Hematopoietic multipotent progenitor cell treated with erythropoietin and hydrocortisone succinate and interleukin-3 and kit ligand, for 15 days (in vitro differentiated cells): ENCODE measurements around the gene NOX3.

Experiments
- DNase-seq: peaks from one replicate; pipeline ENCODE4 v3.0.0-alpha.2; 2015; ENCODE audit warnings: low spot score

Gene NOX3

DNA sequence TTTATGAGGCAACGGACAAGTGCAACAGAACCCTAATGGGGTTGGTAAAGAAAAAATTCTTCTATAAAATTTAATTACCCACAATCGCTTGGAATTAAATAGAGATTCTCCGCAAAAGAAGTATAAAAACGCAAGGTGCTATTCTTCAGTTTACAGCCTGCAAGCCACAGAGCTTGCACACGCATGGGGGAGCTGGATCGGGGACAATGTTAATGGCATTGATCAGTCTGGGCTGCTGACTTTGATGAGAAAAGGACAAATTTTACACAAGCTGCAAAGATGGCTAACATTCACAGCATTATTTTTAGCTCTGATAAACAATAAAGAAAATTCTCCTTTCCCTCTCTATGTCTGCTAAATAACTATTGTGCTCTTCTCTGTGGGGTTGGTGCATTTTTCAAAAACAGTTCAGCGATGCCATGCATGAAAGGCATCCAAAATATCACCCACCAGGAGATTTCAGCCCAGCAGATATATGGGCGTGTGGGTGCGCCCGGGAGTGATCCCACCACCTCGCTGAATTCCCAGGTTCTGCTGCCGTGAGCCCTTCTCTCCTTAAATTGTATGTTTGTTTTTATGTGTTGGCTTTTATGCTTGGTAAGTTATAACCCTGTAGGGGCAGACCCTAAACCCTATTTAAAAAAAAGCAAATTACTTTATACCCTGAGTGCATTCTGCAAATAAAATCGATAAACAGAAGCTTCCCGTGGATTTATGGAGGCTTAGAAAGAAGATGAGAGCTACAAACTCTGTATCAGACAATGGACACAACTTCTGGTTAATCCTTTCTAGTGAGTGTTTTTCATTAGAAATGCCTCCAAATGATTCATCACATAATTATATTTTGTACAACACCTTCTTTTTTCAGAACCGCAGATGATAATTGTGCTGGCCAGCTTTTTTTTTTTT, 55.6 kb downstream of the NOX3 start:
- no peak for DNase-seq

DNA sequence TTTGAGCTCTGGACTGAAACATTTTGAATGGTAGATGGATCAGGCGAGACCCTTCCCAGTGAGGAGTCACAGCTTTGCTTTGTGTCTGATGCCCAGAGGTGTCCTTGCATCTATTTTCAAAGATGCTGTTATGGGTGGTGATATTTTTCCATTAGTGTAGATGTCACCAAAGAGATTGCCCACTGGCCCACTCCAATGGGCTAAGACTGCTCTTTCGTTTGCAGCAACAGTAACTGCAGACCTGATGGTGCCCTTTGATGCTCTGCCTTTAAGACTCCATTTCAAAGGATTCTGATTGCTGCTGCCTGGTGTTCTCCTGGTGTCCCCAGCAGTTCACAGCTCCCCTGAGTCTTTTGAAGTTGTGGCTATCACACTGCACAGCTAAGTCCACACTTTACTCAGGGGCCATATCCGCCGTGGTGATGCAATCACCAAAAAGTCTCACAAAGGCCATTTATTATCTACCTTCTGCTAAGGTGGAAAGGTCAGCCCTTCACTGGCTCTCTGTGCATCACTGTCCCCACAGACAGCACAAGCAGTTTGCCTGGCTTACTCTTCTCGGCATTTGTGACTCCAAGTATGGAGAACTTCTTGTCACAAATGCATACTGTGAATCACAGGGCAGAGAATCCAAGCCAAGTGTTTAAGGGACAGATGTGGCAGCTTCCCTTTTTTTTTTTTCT, 56.4 kb downstream of the NOX3 start:
- DNase-seq: no peak

DNA sequence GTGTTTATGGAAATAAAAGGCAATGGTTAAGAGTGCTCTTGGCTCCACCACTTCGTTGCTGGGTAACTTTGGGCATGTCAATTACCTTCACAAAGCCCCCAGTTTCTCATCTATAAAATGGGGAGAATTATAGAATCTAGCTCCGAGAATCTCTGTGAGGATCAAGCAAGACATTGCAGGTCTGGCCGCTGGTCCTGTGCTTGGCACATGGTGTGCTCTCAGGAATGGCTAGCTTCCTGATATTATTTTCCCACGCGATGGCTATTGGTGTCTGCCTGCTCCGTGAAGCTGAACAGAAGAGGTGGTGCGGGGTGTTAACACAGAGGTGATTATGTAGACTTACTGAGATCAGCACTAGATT, 57.0 kb downstream of the NOX3 start:
- no peak for DNase-seq

DNA sequence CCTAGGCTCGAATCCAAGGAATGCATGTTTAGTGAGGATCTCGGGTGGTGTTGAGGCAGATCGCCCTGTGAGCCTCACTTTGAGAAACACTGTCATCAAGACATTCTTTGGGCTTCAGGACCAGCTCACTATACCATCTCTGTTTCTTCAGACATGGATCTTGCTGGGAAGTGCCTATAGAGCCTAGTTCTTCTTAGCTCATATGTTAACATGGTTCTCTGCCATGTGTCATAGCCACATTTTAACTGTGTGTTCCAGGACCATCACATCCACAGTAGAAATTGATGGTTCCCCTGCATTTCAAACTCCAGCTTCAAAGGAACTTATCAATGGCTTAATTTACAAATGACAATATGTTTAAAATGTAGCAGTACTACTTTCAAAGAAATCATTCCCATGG, 57.4 kb downstream of the NOX3 start:
- no peak for DNase-seq

DNA sequence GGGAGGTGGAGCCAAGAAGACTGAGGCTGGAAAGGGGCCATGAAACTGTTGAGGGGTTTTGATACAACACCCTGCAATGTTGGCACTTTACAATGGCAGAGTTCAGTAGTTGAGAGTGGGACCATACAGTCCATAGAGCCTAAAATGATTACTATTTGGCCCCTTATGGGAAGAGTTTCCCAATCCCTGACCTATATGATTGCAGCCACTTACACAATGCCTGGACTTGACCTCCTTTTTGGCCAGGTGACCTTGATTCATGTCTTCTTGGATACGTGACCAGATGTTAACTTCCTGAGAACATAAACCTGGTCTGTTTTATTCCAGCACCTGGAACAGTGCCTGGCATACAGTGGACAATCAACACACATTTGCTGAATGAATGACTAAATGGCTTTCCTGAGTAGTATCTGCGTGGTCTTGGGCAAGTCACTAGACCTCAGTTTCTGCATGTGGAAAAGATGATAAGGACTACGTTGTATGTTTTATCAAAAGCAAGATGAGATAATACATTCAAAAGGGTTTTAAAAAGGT, 58.4 kb downstream of the NOX3 start:
- no peak for DNase-seq

DNA sequence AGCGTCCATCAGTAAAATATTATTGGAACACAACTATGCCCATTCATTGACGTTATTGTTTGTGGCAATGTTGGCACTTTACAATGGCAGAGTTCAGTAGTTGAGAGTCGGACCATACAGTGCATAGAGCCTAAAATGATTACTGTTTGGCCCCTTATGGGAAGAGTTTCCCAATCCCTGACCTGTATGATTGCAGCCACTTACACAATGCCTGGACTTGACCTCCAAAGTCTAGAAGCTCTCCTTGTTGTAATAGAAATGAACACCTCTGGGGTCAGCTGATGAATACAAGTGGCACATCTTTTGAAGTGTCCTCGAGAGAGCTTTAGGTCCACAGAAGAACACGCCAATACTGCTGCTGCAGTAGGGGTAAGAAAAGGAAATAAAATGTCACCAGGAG, 59.0 kb downstream of the NOX3 start:
- no peak for DNase-seq

DNA sequence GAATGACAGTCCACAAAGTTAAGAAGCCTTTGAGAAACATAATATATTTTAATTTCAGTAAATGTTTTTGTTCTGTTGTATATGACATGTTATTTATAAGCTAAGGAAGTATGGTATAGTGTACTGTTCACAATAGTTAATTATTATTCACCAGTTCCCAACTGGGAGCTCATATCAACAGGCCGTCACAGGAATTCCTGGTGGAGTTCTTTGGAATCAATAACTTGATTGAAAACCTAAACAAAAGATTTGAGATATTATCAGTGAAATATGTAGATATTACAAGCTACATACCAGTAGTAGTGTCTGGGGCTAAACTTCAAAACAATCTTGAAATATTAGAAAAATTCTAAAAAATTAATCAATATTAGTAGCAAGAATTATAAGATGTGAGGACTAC, 60.3 kb downstream of the NOX3 start:
- DNase-seq: no peak

DNA sequence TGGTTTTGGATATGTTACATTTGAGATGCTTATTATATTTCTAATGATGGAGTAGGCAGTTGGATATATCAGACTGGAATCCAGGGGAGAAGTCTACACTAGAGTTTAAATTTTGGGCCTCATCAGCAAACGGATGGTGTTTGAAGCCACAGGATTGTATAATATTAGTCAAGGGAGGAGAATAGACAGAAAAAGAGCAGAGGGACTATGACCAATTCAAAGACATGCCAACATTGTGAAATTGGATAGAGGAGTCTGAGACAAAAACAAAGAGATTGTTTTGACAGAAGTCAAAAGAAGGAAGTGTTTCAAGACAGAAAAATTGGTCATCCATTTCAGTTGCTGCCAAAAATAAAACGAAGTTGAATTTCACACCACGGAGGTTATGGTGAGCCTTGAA, 66.5 kb downstream of the NOX3 start:
- DNase-seq: no peak

DNA sequence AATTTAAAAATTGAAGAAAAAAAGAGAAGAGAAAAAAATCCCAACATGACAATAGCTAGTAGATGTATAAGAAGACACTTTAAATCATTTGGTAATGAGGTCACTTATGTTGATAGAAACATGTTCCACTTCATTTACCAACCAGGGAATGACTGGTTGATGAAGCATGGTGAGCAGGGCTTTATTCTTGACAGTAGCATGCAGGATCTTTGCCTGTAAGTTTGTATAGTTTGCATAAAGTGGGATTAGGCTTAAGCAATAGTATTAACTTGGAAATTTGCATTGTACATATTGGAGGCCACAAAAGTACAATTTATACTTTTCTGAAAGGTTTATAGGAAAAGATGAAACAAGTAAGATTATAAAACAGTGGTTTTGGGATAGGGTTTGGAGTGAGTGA, 67.0 kb downstream of the NOX3 start:
- no peak for DNase-seq

DNA sequence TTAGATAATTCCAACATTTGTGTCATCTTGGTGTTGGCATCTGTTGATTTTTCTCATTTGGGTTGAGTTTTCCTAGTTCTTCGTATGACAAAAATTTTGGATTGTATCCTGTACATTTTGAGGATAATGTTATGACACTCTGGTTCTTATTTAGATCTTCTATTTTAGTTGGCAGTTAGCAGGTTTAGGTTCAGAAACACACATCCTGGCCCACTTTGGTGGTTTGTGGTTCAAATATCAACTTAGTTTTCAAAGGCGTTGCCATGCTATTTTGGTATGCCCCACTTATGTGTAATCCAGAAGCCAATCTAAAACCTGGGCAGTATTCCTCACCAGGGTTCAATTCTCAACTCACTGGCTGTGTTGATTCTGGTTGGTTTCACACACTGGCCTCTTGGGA, 68.2 kb downstream of the NOX3 start:
- DNase-seq: no peak

DNA sequence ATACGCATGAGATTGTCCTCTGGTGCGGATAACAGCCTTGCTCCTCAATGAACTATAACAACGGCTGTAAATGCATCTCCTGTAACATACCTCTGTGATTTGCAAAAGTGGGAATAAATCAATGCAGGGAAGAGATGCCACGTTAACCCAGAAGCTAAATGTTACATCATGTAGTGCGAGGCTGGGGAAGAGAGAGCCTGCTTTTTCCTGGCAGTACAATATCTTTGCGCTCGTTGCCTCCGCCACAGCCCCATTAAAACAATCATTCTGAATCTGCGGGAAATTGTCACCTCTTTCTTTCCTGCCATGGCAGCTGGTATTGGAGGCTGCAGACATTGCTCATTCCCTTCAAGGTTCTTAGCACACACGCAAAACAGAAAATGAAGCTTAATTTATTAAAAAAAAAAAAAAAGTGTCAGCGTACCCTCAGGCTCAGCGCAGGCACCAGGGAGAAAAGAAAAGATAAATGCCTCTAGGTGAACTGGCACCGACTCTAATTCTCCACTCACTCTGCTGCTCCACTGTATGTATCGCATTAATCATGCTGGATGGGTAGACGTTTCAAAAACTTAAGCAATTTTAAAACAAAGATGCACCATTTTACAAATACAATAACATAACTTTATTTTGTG, 71.2 kb downstream of the NOX3 start:
- DNase-seq: no peak

DNA sequence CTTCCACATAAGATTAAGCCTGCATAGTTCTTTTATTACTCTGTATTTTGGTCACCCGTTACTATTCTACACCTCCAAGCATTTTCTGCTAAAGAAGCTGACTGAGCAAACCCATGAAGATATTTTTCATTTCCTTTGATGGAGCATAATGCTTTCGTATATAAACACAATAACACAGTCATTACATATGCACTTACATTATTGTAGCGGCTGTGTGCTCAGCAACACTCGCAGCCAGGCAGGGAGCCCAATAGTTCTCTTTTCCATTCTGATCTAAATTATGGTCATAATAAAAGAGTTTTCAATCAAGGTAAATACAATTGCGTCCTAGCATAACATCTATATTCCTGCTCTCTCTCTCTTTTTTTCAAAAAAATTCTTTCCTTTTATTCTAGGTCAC, 71.7 kb downstream of the NOX3 start:
- no peak for DNase-seq

DNA sequence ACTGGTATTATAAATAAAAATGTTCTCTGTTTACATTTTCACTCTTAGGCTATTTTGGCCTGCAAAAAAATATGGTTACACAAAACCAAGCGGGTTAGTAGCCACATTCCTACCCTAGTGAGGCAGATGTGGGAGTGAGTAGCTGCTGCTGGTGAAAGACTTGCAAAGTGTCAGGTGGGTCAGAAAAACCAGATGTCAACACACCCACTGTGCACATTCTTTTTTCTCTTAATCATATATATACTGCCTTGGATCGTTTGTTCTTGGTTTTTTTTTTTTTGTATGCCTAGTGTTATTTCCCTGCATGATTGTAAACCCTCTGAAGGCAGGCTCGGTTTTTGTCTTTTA, 73.3 kb downstream of the NOX3 start:
- DNase-seq: no peak

DNA sequence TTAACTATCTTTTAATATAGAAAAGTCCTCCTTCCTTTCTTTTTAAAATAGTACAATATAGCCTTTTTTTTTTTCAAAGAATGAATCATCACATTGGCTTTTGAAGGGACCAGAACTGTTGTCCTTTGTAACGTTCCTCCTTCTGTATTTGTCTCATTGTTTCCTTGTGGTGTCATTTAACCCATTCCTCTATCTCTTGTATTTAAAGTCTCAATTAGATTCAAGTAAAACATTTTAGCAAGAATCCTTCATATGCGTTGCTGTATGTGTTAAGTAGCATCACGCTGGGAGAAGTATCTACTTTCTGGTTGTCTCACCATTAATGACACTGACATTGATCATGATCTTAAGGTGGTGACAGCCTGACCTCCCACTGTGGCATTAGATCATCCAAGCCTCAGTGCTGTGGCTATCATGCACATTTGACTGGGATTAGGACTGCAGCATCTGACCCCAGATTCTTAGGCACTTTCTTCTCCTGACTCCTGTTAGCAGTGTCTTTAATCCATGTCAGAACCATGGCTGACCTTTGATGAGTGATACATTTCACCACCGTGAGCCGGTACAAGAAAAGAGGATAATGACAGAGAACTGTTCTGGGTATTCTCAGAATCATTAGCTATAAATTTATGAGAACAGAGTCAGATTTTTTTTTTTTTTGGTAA, 73.8 kb downstream of the NOX3 start:
- DNase-seq: no peak

DNA sequence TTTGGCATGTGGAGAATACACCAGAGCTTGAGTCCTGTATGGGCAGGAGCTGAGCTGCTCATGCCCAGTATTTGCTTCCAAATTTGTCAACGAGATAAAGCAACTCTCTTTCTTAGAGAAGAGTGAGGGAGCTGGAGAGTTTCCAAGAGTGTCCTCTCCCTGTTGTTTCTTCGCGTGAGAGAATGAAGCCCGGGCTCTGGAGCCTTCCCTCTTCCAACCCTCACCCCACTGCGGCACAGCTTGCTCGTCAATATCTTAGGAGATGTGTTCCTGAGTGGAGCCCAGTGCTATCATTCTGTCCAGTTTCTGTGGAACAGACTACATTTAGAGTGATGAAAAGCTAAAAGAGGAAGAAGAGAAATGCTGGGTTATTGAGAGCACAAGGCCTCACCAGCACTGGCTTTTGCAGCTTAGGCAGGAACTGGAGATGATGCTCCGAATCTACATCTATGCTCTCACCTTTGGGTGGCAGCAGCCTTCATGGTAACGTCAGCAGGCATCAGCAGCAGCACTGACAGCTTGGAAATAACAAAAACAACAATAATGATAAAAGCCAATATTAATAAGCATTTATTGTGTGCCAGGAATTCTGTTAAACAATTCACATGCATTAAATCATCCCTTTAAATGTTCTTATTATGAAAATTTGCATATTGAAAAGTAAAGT, 74.8 kb downstream of the NOX3 start:
- DNase-seq: no peak

DNA sequence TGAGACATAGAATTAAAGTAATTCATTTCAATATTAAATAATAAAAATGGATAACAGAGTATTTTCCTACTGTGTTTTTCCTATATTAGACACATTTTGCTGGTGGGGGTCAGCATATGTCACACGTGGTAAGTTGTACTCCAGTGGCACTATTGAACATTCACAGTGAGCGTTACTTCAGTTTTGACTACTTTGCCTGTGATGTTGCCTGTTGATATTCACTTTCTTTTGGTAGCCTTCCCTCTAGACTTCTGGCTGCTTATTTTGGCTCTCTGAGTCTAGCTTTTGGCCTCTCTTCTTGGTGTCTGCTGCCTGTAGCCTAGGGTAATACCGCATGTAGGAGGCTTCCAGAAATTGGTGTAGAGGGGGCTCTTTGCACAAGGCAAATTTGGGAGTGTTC, 76.9 kb downstream of the NOX3 start:
- no peak for DNase-seq

DNA sequence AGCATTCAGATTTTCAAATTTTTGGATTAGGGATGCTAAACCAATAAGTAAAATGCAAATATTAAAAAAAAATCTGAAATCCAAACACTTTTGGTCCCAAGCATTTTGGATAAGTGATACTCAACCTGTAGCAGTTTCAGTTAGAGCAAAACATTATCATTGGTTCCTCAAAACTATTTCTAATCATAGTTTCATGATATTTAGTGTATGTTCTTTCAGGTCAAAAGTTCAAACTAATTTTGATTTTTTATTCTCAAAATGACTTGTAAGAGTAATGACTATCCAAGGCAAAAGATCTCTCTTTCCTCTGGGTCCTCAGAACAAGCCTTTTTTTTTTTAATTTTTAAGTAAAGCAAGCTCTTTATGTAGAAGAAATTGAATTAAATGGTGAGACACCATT, 77.4 kb downstream of the NOX3 start:
- DNase-seq: no peak

DNA sequence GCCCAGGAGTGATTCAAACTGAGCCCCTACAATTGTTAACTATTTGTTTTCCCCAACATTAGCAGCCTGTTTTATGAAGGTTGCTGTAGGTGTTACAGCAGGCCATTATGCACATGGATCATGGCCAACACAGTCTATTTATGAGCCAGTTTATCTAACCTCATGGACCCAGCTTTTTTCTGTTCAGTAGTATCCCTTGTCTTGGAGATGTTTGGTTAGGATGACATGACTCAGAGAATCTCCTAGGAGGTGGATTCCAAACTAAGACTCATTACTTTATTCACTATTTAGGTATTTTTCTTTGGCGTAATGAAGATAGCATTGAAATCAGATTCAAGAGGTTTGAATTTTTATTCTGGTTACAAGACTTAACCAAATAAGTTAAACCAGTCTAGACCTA, 78.6 kb downstream of the NOX3 start:
- no peak for DNase-seq

DNA sequence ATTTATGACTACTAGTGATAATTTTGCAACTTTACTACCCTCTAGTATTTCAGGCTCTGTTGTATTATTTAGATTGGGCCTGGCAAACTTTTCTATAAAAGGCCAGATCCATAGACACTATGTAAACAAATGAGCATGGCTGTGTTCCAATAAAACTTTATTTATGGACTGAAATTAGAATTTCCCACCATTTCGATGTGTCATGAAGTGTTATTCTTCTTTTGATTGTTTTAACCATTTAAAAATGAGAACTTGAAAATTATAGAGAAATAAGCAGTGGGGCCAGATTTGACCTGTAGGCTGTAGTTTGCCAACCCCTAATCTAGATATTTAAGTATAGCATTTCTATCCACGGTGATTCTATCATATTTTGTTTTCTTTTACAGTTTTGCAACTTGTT, 79.8 kb downstream of the NOX3 start:
- no peak for DNase-seq

DNA sequence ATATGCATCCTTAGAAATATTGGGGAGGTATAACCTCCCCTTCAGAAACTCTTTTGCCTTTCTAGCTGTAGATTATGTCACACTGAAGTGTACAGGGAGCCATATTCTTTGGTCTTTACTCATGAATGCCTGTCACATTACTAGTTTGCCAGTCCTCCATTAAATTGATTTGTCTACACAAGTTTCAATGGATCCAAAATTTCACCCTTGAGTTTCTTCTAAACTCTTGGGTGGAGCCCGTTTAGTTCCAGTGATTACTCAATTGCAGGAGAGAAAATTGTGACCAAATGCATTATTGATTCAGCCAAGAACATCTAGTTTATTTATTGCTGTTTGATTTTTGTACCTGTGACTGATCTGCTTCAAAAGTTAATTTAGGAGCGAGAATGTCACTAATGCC, 81.0 kb downstream of the NOX3 start:
- DNase-seq: no peak

DNA sequence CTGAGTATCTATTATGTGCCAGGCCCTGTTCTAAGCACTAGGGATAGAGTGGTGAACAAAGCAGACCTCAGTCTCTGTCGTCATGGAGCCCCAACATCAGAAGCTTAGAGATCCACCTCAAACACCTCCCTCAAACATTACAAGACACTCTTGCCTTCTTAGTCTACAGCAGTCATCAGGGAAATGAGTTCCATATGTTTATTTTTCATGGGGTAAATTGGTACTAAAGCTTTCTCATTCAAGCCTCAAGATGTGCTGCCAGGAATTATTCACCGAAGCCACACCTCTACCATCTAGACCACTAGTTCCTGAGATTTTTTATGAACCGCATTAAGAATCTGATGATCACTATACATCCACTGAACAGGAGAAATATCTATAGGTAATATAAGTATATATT, 82.4 kb downstream of the NOX3 start:
- no peak for DNase-seq

DNA sequence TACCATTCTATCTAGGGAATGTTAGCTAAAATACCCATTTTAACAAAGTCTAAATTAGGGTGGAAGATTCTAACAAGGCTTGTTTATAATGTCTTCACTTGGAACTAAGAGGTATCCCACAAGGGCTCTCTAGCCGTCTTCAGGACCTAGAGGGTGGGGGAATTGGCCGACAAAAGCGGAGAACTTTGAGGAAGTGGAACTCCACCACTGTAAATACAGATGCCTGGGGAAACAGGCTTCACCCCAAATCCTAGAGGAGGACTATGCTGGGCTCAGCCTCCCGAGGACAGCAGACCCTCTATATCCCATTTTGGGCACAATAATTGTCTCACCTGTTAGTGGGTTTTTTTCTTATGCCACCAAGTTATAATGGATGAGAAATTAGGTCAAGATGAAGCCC, 83.4 kb downstream of the NOX3 start:
- DNase-seq: no peak
